HepG2 (cell line): ENCODE measurements around the gene PIP5K1A. TPM values are rescaled to one million over a fixed set of nuclear protein-coding genes. Genes with fewer than 3 reads are reported as not detected.

ENCODE experiments used
- BHLHE40 ChIP-seq: IDR thresholded peaks from 2 replicates; pipeline ENCODE4 v1.6.1; 2011; ENCODE audit warnings: low read length, improper control_type of control experiment
- BRCA1 ChIP-seq: sonication (generic); formaldehyde crosslinking; IDR thresholded peaks from 2 replicates; pipeline ENCODE4 v1.4.0; 2020; ENCODE audit warnings: missing genetic modification reagents
- KLF12 ChIP-seq: sonication (generic); formaldehyde crosslinking; IDR thresholded peaks from 2 replicates; pipeline ENCODE4 v1.4.0; 2020; ENCODE audit warnings: missing genetic modification reagents, borderline replicate concordance
- MTA3 ChIP-seq: sonication (generic); formaldehyde crosslinking; IDR thresholded peaks from 2 replicates; pipeline ENCODE4 v1.4.0; 2020; ENCODE audit warnings: missing genetic modification reagents
- NFRKB ChIP-seq: fragments of 450-650 bp; IDR thresholded peaks from 2 replicates; pipeline ENCODE4 v1.6.1; 2017
- RAD21 ChIP-seq: fragments of 450-650 bp; formaldehyde crosslinking; IDR thresholded peaks from 2 replicates; pipeline ENCODE4 v1.5.0; 2020; ENCODE audit warnings: mild to moderate bottlenecking
- REL ChIP-seq: sonication (generic); formaldehyde crosslinking; conservative IDR thresholded peaks from 2 replicates; pipeline ENCODE4 v1.8.0; 2022; ENCODE audit warnings: mild to moderate bottlenecking, missing genetic modification reagents, moderate library complexity
- TGIF2 ChIP-seq: IDR thresholded peaks from 2 replicates; pipeline ENCODE4 v1.6.1; 2016; ENCODE audit warnings: control low read depth, missing compliant biosample characterization
- ZNF225 ChIP-seq: sonication (generic); formaldehyde crosslinking; IDR thresholded peaks from 2 replicates; pipeline ENCODE4 v1.4.0; 2020; ENCODE audit warnings: mild to moderate bottlenecking, missing genetic modification reagents
- ZNF468 ChIP-seq: sonication (generic); formaldehyde crosslinking; IDR thresholded peaks from 2 replicates; pipeline ENCODE4 v1.8.0; 2022; ENCODE audit warnings: mild to moderate bottlenecking, moderate library complexity, missing genetic modification reagents
- ZNF619 ChIP-seq: sonication (generic); formaldehyde crosslinking; IDR thresholded peaks from 2 replicates; pipeline ENCODE4 v1.4.0; 2020; ENCODE audit warnings: mild to moderate bottlenecking, missing genetic modification reagents
- ZNF644 ChIP-seq: IDR thresholded peaks from 2 replicates; pipeline ENCODE4 v1.6.1; 2016; ENCODE audit warnings: low read depth
- ZNF674 ChIP-seq: sonication (generic); formaldehyde crosslinking; IDR thresholded peaks from 2 replicates; pipeline ENCODE4 v1.5.0; 2020; ENCODE audit warnings: low read depth, mild to moderate bottlenecking, missing genetic modification reagents
- polyA plus RNA-seq, 8 experiments: library from polyadenylated mRNA; depleted of rRNA in 3 of 8; stranded (reverse) in 7 of 8; unstranded in 1 of 8; fragments of >200 nt; fragmentation: Illumina TruSeq in 4 of 8; extraction: Trizol in 4 of 8; gene quantifications; 2 replicates each; pipeline versions ENCODE4 v1.2.1 to v1.2.3, GENCODE V29; 2011 to 2016; ENCODE audit warnings: low read depth in 4 of 8, missing spikeins in 1 of 8, mixed read lengths in 1 of 8; ENCODE audit not compliant: insufficient read depth in 1 of 8
- total RNA-seq, 5 experiments: library from RNA; depleted of rRNA; stranded (reverse); fragments of >200 nt; fragmentation: Illumina TruSeq; extraction: Trizol; gene quantifications; 2 replicates each; pipeline ENCODE4 v1.2.3, GENCODE V29; 2016; ENCODE audit warnings: low read depth in 1 of 5
- TF ChIP-seq, protein P1 (sequence below): sonication (generic); formaldehyde crosslinking; IDR thresholded peaks from 2 replicates; pipeline ENCODE4 v1.4.0; 2020; ENCODE audit warnings: missing genetic modification reagents, borderline replicate concordance
- TF ChIP-seq, protein P2 (sequence below): IDR thresholded peaks from 2 replicates; pipeline ENCODE4 v1.6.1; 2016; ENCODE audit warnings: missing compliant biosample characterization, missing genetic modification reagents, borderline replicate concordance
- TF ChIP-seq, protein P3 (sequence below): sonication (generic); formaldehyde crosslinking; IDR thresholded peaks from 2 replicates; pipeline ENCODE4 v1.4.0; 2020; ENCODE audit warnings: missing genetic modification reagents
- TF ChIP-seq, protein P4 (sequence below), 2 experiments: sonication (generic) in 1 of 2; formaldehyde crosslinking in 1 of 2; IDR thresholded peaks; 2 replicates each; pipeline versions ENCODE4 v1.4.0 to v1.6.1; 2016 to 2020; ENCODE audit warnings: borderline replicate concordance in 1 of 2, low read depth in 1 of 2, mild to moderate bottlenecking in 1 of 2, missing genetic modification reagents in 1 of 2

Gene PIP5K1A
- total and polyA plus RNA-seq, 2 of the 13 experiments (the other 11 are each of a cell fraction or from before 2014, with no cell fraction given) = 45.3 to 65.1 TPM

DNA sequence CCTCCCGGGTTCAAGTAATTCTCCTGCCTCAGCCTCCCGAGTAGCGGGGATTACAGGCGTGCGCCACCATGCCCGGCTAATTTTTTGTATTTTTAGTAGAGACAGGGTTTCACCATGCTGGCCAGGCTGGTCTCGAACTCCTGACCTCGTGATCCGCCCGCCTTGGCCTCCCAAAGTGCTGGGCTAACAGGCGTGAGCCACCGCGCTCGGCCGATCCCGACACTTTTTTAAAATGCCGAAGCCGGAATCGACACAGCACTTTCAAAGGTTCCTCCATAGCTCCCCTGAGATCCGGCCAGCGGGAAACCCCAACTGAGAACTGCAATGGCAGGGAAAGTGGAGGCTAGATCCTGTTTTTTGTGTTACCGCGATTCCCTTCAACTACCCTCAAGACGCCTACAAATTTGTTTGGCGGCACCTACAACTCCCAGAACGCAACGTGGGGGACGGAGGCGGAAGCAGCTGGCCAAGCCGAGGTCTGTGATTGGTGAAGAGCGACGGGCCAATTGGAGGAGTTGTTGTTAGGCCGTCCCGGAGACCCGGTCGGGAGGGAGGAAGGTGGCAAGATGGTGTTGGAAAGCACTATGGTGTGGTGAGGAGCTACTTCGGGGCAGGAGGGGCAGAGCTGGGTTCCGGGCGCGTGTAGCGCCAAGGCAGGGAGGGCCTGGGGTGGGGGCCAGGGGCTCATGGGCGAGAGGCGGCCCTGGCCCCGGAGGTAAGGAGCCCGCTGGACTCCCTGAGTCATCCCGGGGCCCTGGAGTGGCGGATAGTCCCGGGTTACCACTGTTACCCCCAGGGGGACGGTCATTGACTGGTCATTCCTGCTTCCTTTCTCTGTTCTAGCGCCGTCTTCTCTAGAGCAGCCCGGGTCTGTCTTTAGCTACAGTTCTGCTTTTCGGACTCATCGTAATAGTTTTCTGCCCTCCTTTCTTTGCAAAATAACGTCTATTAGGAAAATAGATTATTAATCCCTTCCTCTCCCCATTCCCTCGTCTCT is 56.2 kb downstream of the PIP5K1A start, which contains the start of gene PSMD4 (continued):
- TF ChIP-seq, protein P1, sequence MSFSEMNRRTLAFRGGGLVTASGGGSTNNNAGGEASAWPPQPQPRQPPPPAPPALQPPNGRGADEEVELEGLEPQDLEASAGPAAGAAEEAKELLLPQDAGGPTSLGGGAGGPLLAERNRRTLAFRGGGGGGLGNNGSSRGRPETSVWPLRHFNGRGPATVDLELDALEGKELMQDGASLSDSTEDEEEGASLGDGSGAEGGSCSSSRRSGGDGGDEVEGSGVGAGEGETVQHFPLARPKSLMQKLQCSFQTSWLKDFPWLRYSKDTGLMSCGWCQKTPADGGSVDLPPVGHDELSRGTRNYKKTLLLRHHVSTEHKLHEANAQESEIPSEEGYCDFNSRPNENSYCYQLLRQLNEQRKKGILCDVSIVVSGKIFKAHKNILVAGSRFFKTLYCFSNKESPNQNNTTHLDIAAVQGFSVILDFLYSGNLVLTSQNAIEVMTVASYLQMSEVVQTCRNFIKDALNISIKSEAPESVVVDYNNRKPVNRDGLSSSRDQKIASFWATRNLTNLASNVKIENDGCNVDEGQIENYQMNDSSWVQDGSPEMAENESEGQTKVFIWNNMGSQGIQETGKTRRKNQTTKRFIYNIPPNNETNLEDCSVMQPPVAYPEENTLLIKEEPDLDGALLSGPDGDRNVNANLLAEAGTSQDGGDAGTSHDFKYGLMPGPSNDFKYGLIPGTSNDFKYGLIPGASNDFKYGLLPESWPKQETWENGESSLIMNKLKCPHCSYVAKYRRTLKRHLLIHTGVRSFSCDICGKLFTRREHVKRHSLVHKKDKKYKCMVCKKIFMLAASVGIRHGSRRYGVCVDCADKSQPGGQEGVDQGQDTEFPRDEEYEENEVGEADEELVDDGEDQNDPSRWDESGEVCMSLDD (CRISPR knock-in tag) = no peak
- TF ChIP-seq TGIF2 (no peak; the same call in 1 of the 2 replicates), BRCA1 (CRISPR knock-in tag) (no peak), ZNF619 (CRISPR knock-in tag) (peak; percentile 36; the same call in 1 of the 2 replicates), MTA3 (CRISPR knock-in tag) (no peak), ZNF468 (CRISPR knock-in tag) (no peak), NFRKB (peak; percentile 64; the same call in 1 of the 2 replicates), RAD21 (CRISPR knock-in tag) (no peak), ZNF225 (CRISPR knock-in tag) (no peak), ZNF674 (CRISPR knock-in tag) (no peak), BHLHE40 (no peak), ZNF644 (CRISPR knock-in tag) (no peak), KLF12 (CRISPR knock-in tag) (no peak), REL (peak; percentile 67; the same call in 1 of the 2 replicates)
- TF ChIP-seq, protein P2, sequence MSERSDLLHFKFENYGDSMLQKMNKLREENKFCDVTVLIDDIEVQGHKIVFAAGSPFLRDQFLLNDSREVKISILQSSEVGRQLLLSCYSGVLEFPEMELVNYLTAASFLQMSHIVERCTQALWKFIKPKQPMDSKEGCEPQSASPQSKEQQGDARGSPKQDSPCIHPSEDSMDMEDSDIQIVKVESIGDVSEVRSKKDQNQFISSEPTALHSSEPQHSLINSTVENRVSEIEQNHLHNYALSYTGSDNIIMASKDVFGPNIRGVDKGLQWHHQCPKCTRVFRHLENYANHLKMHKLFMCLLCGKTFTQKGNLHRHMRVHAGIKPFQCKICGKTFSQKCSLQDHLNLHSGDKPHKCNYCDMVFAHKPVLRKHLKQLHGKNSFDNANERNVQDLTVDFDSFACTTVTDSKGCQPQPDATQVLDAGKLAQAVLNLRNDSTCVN (CRISPR knock-in tag) = peak; percentile 65; the same call in 1 of the 2 replicates
- TF ChIP-seq, protein P3, sequence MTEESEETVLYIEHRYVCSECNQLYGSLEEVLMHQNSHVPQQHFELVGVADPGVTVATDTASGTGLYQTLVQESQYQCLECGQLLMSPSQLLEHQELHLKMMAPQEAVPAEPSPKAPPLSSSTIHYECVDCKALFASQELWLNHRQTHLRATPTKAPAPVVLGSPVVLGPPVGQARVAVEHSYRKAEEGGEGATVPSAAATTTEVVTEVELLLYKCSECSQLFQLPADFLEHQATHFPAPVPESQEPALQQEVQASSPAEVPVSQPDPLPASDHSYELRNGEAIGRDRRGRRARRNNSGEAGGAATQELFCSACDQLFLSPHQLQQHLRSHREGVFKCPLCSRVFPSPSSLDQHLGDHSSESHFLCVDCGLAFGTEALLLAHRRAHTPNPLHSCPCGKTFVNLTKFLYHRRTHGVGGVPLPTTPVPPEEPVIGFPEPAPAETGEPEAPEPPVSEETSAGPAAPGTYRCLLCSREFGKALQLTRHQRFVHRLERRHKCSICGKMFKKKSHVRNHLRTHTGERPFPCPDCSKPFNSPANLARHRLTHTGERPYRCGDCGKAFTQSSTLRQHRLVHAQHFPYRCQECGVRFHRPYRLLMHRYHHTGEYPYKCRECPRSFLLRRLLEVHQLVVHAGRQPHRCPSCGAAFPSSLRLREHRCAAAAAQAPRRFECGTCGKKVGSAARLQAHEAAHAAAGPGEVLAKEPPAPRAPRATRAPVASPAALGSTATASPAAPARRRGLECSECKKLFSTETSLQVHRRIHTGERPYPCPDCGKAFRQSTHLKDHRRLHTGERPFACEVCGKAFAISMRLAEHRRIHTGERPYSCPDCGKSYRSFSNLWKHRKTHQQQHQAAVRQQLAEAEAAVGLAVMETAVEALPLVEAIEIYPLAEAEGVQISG = peak; percentile 84
- TF ChIP-seq, protein P4, sequence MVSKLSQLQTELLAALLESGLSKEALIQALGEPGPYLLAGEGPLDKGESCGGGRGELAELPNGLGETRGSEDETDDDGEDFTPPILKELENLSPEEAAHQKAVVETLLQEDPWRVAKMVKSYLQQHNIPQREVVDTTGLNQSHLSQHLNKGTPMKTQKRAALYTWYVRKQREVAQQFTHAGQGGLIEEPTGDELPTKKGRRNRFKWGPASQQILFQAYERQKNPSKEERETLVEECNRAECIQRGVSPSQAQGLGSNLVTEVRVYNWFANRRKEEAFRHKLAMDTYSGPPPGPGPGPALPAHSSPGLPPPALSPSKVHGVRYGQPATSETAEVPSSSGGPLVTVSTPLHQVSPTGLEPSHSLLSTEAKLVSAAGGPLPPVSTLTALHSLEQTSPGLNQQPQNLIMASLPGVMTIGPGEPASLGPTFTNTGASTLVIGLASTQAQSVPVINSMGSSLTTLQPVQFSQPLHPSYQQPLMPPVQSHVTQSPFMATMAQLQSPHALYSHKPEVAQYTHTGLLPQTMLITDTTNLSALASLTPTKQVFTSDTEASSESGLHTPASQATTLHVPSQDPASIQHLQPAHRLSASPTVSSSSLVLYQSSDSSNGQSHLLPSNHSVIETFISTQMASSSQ (IDR thresholded peaks at IDR 0.05; ENCODE audit: low read depth) = no peak
- TF ChIP-seq, protein P4 (CRISPR knock-in tag; IDR thresholded peaks at IDR 0.05; ENCODE audit: borderline replicate concordance) = no peak; the same call in 1 of the 2 replicates
